Tibial artery (tissue), 4 donors: ENCODE results near the gene TBCC.

ENCODE experiments used
- DNase-seq, 2 donors: peaks; one replicate each; pipeline ENCODE4 v3.0.0-alpha.2; 2019
- H3K27ac ChIP-seq, 2 donors: fragments of 200-600 bp; sonication (generic) in 1 of 2; 1 replicate in 1 of 2; 2 replicates in 1 of 2; pipeline ENCODE4 v1.5.1; 2018 to 2019; ENCODE audit warnings: mild to moderate bottlenecking in 1 of 2
- H3K27me3 ChIP-seq, 2 donors: fragments of 200-600 bp; sonication (generic) in 1 of 2; one replicate each; pipeline versions ENCODE4 v1.5.1 to v1.6.0; 2016 to 2019
- H3K36me3 ChIP-seq, 3 donors: fragments of 200-600 bp; sonication (generic) in 2 of 3; one replicate each; pipeline ENCODE4 v1.5.1; 2016 to 2019; ENCODE audit warnings: mild to moderate bottlenecking in 2 of 3
- H3K4me1 ChIP-seq, 4 donors: fragments of 200-600 bp; sonication (generic) in 2 of 4; 1 replicate in 3 of 4; 2 replicates in 1 of 4; pipeline ENCODE4 v1.5.1; 2016 to 2019
- H3K4me3 ChIP-seq, 2 donors: fragments of 200-600 bp; sonication (generic) in 1 of 2; 1 replicate in 1 of 2; 2 replicates in 1 of 2; pipeline ENCODE4 v1.5.1; 2018 to 2019; ENCODE audit warnings: mild to moderate bottlenecking in 2 of 2
- H3K9me3 ChIP-seq, 3 donors: fragments of 200-600 bp; sonication (generic) in 1 of 3; one replicate each; pipeline ENCODE4 v1.5.1; 2016 to 2019
- intact Hi-C: fragments of 100-400 bp; cut with DNase I; formaldehyde crosslinking; loops from one replicate; pipeline ENCODE4 v1.15.0; 2023; ENCODE audit warnings: low total_unique reads
- TF ChIP-seq, protein P1 (sequence below), 2 experiments: fragments of 200-600 bp in 1 of 2; fragments of 450-650 bp in 1 of 2; IDR thresholded peaks; one replicate each; pipeline ENCODE4 v1.5.1; 2017 to 2019; ENCODE audit warnings: antibody characterized with exemption in 2 of 2, mild to moderate bottlenecking in 1 of 2, moderate library complexity in 1 of 2

Gene TBCC

DNA sequence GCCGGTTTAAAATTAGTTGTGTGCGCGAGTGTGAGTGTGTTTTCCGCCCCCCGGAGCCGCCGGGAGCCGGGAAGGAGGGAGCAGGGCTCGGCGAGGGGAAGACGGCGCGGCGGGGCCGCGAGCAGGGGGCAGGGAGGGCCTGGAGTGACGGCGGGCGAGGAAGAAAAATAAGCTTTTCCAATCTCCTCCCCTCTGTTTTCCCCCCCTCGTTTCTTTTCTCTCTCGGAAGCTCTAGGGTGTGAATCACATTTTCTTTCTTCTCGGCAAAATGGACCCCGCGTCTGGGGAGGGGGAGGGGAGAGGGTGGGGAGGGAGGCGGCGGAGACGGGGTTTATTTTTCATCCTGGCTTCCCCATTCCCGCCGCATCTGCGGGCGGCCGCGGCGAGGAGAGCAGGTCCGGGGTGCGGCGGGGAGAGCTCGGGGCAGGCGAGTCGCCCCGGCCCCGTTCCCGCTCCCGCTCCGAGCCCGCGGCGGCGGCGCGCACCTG, 36.8 kb upstream of the TBCC start:
- peak overlapping the region; percentile 99 for H3K27ac ChIP-seq
- H3K4me3 ChIP-seq: peak overlapping the region; percentile 73 to 85
- peaks cover 0 to 41% (median 24%) of the 10 kb centered on the region in 4 donors for H3K4me1 ChIP-seq
- H3K27me3 ChIP-seq: no peaks in the 10 kb centered on the region
- TF ChIP-seq, protein P1, sequence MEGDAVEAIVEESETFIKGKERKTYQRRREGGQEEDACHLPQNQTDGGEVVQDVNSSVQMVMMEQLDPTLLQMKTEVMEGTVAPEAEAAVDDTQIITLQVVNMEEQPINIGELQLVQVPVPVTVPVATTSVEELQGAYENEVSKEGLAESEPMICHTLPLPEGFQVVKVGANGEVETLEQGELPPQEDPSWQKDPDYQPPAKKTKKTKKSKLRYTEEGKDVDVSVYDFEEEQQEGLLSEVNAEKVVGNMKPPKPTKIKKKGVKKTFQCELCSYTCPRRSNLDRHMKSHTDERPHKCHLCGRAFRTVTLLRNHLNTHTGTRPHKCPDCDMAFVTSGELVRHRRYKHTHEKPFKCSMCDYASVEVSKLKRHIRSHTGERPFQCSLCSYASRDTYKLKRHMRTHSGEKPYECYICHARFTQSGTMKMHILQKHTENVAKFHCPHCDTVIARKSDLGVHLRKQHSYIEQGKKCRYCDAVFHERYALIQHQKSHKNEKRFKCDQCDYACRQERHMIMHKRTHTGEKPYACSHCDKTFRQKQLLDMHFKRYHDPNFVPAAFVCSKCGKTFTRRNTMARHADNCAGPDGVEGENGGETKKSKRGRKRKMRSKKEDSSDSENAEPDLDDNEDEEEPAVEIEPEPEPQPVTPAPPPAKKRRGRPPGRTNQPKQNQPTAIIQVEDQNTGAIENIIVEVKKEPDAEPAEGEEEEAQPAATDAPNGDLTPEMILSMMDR (IDR thresholded peaks at IDR 0.05): no peak
- peak; percentile 77 to 91 for DNase-seq
- no peaks in the 10 kb centered on the region for H3K36me3 ChIP-seq
- intact Hi-C loops: loop anchor here (2.0 kb wide), 1 partner anchor 36 kb away; the partner anchor contains the start of gene TBCC
- H3K9me3 ChIP-seq: no peaks in the 10 kb centered on the region

DNA sequence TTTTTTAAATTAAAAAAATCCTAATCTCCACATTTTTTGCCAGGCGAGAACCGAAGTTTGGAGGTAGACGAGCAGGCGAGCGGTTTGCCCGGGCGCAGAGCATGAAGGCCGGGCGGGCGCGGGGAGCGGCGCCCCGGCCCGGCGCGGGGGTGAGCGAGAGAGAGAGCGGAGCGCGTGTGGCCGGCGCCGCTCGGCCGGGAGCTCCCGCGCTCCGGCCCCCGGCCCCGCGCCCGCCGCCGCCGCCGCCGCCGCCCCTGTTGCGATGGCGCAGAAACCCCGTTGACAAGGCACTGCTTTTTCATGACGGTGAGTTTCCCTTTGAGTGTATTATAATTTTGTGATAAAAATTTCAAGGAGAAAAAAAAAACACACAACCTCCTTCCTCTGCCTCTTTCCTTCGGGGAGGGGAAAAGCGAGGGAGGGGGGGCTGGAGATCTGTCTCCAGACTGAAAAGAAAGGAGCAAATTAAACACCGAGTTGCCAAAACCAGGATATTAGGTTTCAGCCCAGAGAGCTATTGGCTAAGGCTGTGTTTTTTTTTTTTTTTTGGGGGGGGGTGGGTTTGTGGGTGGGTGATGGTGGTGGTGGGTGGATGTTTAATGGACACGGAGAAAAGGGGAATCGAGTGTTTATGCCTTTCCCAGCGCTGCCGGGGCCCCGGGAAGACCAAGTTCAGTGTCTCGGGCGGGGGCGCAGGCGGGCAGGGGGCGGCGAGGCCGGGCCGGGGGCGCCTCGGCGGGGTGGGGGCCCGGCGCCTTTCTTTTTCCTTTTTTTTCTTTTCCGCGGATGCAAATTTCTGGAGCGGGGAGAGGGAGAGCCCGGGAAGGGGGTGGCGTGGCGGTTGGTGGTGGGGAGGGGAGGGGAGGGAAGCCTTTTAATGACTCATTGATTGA, 36.1 kb upstream of the TBCC start, which contains the start of gene BICRAL:
BICRAL (plus strand) TSS at position 257 of the 893 bp plus-strand sequence. CDS start 39,971 bp downstream, outside the sequence.
- Histone ChIP-seq H3K4me1 (peaks cover 0 to 34% (median 21%) of the 10 kb centered on the region in 4 donors), H3K36me3 (no peaks in the 10 kb centered on the region), H3K9me3 (no peaks in the 10 kb centered on the region), H3K27me3 (no peaks in the 10 kb centered on the region), H3K27ac (peak within 1 kb of the TSS; percentile 99), H3K4me3 (peak within 1 kb of the TSS; percentile 73 to 85)
- DNase-seq: peak; percentile 70 to 82
- intact Hi-C loops: loop anchor here (2.0 kb wide), 1 partner anchor 35 kb away; the partner anchor contains the start of gene TBCC
- TF ChIP-seq, protein P1 (IDR thresholded peaks at IDR 0.05): no peak

DNA sequence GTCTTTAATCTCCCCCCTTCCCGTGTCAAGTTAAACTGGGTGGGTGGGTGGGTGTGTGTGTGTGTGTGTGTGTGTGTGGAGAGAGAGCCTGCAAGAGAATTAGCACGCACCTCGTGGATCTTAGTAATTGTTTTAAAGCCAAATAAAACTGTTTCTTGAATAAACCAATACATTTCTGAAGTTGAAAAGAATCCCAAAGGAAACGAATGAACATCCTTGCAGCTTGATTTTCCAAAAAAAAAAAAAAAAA, 35.6 kb upstream of the TBCC start:
- H3K9me3 ChIP-seq: no peaks in the 10 kb centered on the region
- H3K27ac ChIP-seq: peak overlapping the region; percentile 99
- no peak for DNase-seq
- peaks cover 0 to 29% (median 17%) of the 10 kb centered on the region in 4 donors for H3K4me1 ChIP-seq
- intact Hi-C loops: no loop called here
- TF ChIP-seq, protein P1 (IDR thresholded peaks at IDR 0.05): no peak
- H3K4me3 ChIP-seq: peak overlapping the region; percentile 73 to 85
- no peaks in the 10 kb centered on the region for H3K27me3 ChIP-seq
- no peaks in the 10 kb centered on the region for H3K36me3 ChIP-seq

DNA sequence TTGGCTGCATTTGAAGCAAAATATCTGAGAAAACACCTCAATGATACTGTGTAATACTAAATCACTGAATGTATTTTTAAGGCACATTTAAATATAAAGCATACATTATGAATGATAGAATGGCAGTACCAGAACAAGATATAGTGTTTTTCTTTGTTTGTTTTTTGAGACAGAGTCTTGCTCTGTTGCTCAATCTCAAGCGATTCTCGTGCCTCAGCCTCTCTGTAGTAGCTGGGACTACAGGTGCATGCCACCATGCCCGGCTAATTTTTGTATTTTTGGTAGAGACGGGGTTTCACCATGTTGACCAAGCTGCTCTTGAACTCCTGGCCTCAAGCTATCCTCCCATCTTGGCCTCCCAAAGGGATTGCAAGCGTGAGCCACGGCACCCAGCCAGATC, 33.6 kb upstream of the TBCC start:
- no peaks in the 10 kb centered on the region for H3K36me3 ChIP-seq
- no peak overlapping the region for H3K4me3 ChIP-seq
- no peak for DNase-seq
- H3K4me1 ChIP-seq: peaks cover 0 to 9% (median 4%) of the 10 kb centered on the region in 4 donors
- H3K27me3 ChIP-seq: no peaks in the 10 kb centered on the region
- TF ChIP-seq, protein P1 (IDR thresholded peaks at IDR 0.05): no peak
- H3K9me3 ChIP-seq: no peaks in the 10 kb centered on the region
- intact Hi-C loops: no loop called here
- no peak overlapping the region for H3K27ac ChIP-seq

DNA sequence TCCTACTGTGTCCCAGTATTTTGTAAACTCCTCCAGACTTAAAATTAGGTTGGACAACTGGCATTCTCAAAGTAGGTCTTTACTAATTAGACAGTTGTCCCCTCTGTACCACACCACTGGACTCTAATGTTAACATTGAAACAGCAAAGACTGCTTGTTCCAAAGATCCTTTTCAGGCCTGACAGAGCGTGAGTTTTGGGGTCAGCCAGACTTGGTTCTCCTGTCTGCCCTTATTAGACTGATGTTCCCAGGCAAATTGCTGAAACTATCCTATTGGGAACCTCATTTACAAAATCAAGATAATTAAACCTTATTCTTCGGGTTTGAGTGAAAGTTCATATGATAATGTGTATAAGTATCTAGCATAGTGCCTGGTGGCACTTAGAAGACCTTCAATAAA, 32.2 kb upstream of the TBCC start:
- H3K4me1 ChIP-seq: peaks cover 0 to 9% (median 4%) of the 10 kb centered on the region in 4 donors
- H3K9me3 ChIP-seq: no peaks in the 10 kb centered on the region
- H3K4me3 ChIP-seq: no peak overlapping the region
- H3K36me3 ChIP-seq: no peaks in the 10 kb centered on the region
- H3K27me3 ChIP-seq: no peaks in the 10 kb centered on the region
- no peak for DNase-seq
- H3K27ac ChIP-seq: no peak overlapping the region
- intact Hi-C loops: no loop called here
- TF ChIP-seq, protein P1 (IDR thresholded peaks at IDR 0.05): no peak
